HFFc6 (cell line): ENCODE measurements around the gene GRB2. TPM values are rescaled to one million over a fixed set of nuclear protein-coding genes. Genes with fewer than 3 reads are reported as not detected.

Source experiments
- DNase-seq: peaks from one replicate; pipeline ENCODE4 v3.0.0-alpha.2; 2018
- H3K27ac Mint-ChIP-seq: 2 replicates; pipeline ENCODE4 v1.8.0; 2020; ENCODE audit warnings: mild to moderate bottlenecking, mixed read lengths
- H3K27me3 Mint-ChIP-seq: 2 replicates; pipeline ENCODE4 v1.8.0; 2021; ENCODE audit warnings: mild to moderate bottlenecking, moderate library complexity, mixed read lengths; ENCODE audit not compliant: insufficient read depth
- H3K36me3 Mint-ChIP-seq: 2 replicates; pipeline ENCODE4 v1.8.0; 2021; ENCODE audit warnings: low read depth, mixed read lengths
- H3K4me1 Mint-ChIP-seq: 2 replicates; pipeline ENCODE4 v1.8.0; 2020; ENCODE audit warnings: low read depth, mixed read lengths
- H3K4me3 Mint-ChIP-seq: 2 replicates; pipeline ENCODE4 v1.8.0; 2020; ENCODE audit warnings: mild to moderate bottlenecking, moderate library complexity, mixed read lengths
- H3K9me3 Mint-ChIP-seq: 2 replicates; pipeline ENCODE4 v1.8.0; 2020; ENCODE audit warnings: mild to moderate bottlenecking, mixed read lengths
- CTCF ChIP-seq: fragments of 200-600 bp; sonication (generic); IDR thresholded peaks from 2 replicates; pipeline ENCODE4 v1.5.0; 2021; ENCODE audit warnings: antibody characterized with exemption, mild to moderate bottlenecking
- total RNA-seq, 6 experiments: library from RNA; stranded (reverse); fragmentation: NEBNext Ultra II Directional; extraction: Animal tissue kit (Norgen Biotek cat#: 25700); gene quantifications; 2 replicates in 1 of 6; 3 replicates in 5 of 6; pipeline ENCODE4 v1.2.3, GENCODE V29; 2021

The GRB2 gene
- total RNA-seq, 6 experiments from 2014 or later: 104 to 138 (median 116) TPM

GRCh38 chr17:75345514-75346167 lies 59.8 kb downstream of the GRB2 start:
- DNase-seq: no peak
- no peak overlapping the region for H3K4me3 Mint-ChIP-seq
- no peaks in the 10 kb centered on the region; the same call in 1 of the 2 replicates for H3K36me3 Mint-ChIP-seq
- no peaks in the 10 kb centered on the region for H3K9me3 Mint-ChIP-seq
- TF ChIP-seq CTCF: no peak
- no peak overlapping the region for H3K27ac Mint-ChIP-seq
- peaks cover 2% of the 10 kb centered on the region; the same call in 1 of the 2 replicates for H3K27me3 Mint-ChIP-seq
- peaks cover 42% of the 10 kb centered on the region for H3K4me1 Mint-ChIP-seq

GRCh38 chr17:75344666-75345065 lies 60.8 kb downstream of the GRB2 start:
- H3K4me1 Mint-ChIP-seq: peaks cover 41% of the 10 kb centered on the region

GRCh38 chr17:75342996-75343395 lies 62.5 kb downstream of the GRB2 start:
- TF ChIP-seq CTCF: no peak
- Mint-ChIP-seq H3K4me3 (no peak overlapping the region), H3K36me3 (no peaks in the 10 kb centered on the region), H3K27me3 (peaks cover 2% of the 10 kb centered on the region), H3K27ac (no peak overlapping the region), H3K4me1 (peaks cover 51% of the 10 kb centered on the region), H3K9me3 (no peaks in the 10 kb centered on the region)
- no peak for DNase-seq

More at GRCh38 chr17:75344666-75345065, 60.8 kb downstream of the GRB2 start:
- H3K36me3 Mint-ChIP-seq: no peaks in the 10 kb centered on the region
- no peak for DNase-seq
- no peak overlapping the region for H3K4me3 Mint-ChIP-seq
- TF ChIP-seq CTCF: no peak
- no peak overlapping the region for H3K27ac Mint-ChIP-seq
- H3K9me3 Mint-ChIP-seq: no peaks in the 10 kb centered on the region
- peaks cover 2% of the 10 kb centered on the region; the same call in 1 of the 2 replicates for H3K27me3 Mint-ChIP-seq

GRCh38 chr17:75341784-75342486 lies 63.5 kb downstream of the GRB2 start:
- TF ChIP-seq CTCF: no peak
- Mint-ChIP-seq H3K4me3 (no peak overlapping the region), H3K9me3 (no peaks in the 10 kb centered on the region), H3K36me3 (no peaks in the 10 kb centered on the region), H3K27ac (no peak overlapping the region), H3K27me3 (peaks cover 2% of the 10 kb centered on the region), H3K4me1 (peaks cover 43% of the 10 kb centered on the region)
- DNase-seq: no peak

GRCh38 chr17:75340631-75341030 lies 64.8 kb downstream of the GRB2 start:
- Mint-ChIP-seq H3K27ac (no peak overlapping the region), H3K36me3 (no peaks in the 10 kb centered on the region), H3K9me3 (no peaks in the 10 kb centered on the region), H3K4me1 (peaks cover 36% of the 10 kb centered on the region), H3K4me3 (no peak overlapping the region), H3K27me3 (peaks cover 2% of the 10 kb centered on the region)
- no peak for TF ChIP-seq CTCF
- no peak for DNase-seq
